Trophoblast cell (in vitro differentiated cells and primary cell): ENCODE data around the gene CHRNB2.
"Not testable (repeated sequence)": the region's sequence is repeated elsewhere in the genome, so short reads cannot be mapped to it uniquely, and the experiment has no call there.

Source experiments
- DNase-seq, 2 donors: peaks; one replicate each; pipeline ENCODE4 v3.0.0-alpha.2; 2016
- H2AFZ ChIP-seq: 2 replicates; pipeline ENCODE4 v1.6.1; 2013; ENCODE audit warnings: low read length, moderate library complexity, mild to moderate bottlenecking; ENCODE audit not compliant: insufficient read depth, poor library complexity
- H2AK5ac ChIP-seq: 2 replicates; pipeline ENCODE4 v1.6.1; 2013; ENCODE audit warnings: mild to moderate bottlenecking, low read length
- H2BK120ac ChIP-seq: 2 replicates; pipeline ENCODE4 v1.6.1; 2013; ENCODE audit warnings: low read length, mild to moderate bottlenecking, moderate library complexity; ENCODE audit not compliant: insufficient read depth, poor library complexity
- H2BK12ac ChIP-seq: 2 replicates; pipeline ENCODE4 v1.6.1; 2013; ENCODE audit warnings: mild to moderate bottlenecking, low read length, moderate library complexity
- H2BK5ac ChIP-seq: 2 replicates; pipeline ENCODE4 v1.6.1; 2013; ENCODE audit warnings: low read length, low read depth, moderate library complexity, mild to moderate bottlenecking; ENCODE audit not compliant: poor library complexity
- H3K14ac ChIP-seq: 2 replicates; pipeline ENCODE4 v1.6.1; 2013; ENCODE audit warnings: mild to moderate bottlenecking, low read length
- H3K18ac ChIP-seq: 2 replicates; pipeline ENCODE4 v1.6.1; 2013; ENCODE audit warnings: mild to moderate bottlenecking, low read length
- H3K23ac ChIP-seq: 2 replicates; pipeline ENCODE4 v1.6.1; 2013; ENCODE audit warnings: low read length
- H3K27ac ChIP-seq: 2 replicates; pipeline ENCODE4 v1.5.1; 2013; ENCODE audit warnings: low read depth, mild to moderate bottlenecking, inconsistent platforms, low read length, moderate library complexity
- H3K27me3 ChIP-seq: 2 replicates; pipeline ENCODE4 v1.6.1; 2013; ENCODE audit warnings: inconsistent platforms, mild to moderate bottlenecking, low read length, moderate library complexity; ENCODE audit not compliant: insufficient read depth
- H3K36me3 ChIP-seq, 2 experiments: 1 replicate in 1 of 2; 2 replicates in 1 of 2; pipeline ENCODE4 v1.6.1; 2013; ENCODE audit warnings: low read length in 2 of 2, mild to moderate bottlenecking in 2 of 2, moderate library complexity in 1 of 2; ENCODE audit not compliant: insufficient read depth in 2 of 2, control insufficient read depth in 1 of 2
- H3K4ac ChIP-seq: 2 replicates; pipeline ENCODE4 v1.6.1; 2013; ENCODE audit warnings: low read depth, mild to moderate bottlenecking, low read length, moderate library complexity
- H3K4me1 ChIP-seq, 2 experiments: 1 replicate in 1 of 2; 2 replicates in 1 of 2; pipeline ENCODE4 v1.6.1; 2013; ENCODE audit warnings: low read length in 2 of 2, mild to moderate bottlenecking in 2 of 2, moderate library complexity in 1 of 2; ENCODE audit not compliant: insufficient read depth in 2 of 2, control insufficient read depth in 1 of 2
- H3K4me2 ChIP-seq: 2 replicates; pipeline ENCODE4 v1.6.1; 2013; ENCODE audit warnings: inconsistent platforms, mild to moderate bottlenecking, low read length, moderate library complexity
- H3K4me3 ChIP-seq: 2 replicates; pipeline ENCODE4 v1.5.1; 2013; ENCODE audit warnings: mild to moderate bottlenecking, low read depth, low read length, inconsistent platforms
- H3K79me1 ChIP-seq: one replicate; pipeline ENCODE4 v1.6.1; 2013; ENCODE audit warnings: low read length
- H3K79me2 ChIP-seq: 2 replicates; pipeline ENCODE4 v1.6.1; 2013; ENCODE audit warnings: low read length, mild to moderate bottlenecking; ENCODE audit not compliant: control insufficient read depth, insufficient read depth, poor library complexity
- H3K9ac ChIP-seq: 2 replicates; pipeline ENCODE4 v1.6.1; 2013; ENCODE audit warnings: mild to moderate bottlenecking, low read length
- H3K9me3 ChIP-seq: 2 replicates; pipeline ENCODE4 v1.6.1; 2013; ENCODE audit warnings: low read depth, mild to moderate bottlenecking, control low read depth, inconsistent platforms, low read length; ENCODE audit not compliant: insufficient read depth
- H4K12ac ChIP-seq: 2 replicates; pipeline ENCODE4 v1.6.1; 2013; ENCODE audit warnings: low read depth, mild to moderate bottlenecking, low read length, moderate library complexity
- H4K8ac ChIP-seq: 2 replicates; pipeline ENCODE4 v1.6.1; 2013; ENCODE audit warnings: low read depth, mild to moderate bottlenecking, low read length, moderate library complexity
- H4K91ac ChIP-seq: one replicate; pipeline ENCODE4 v1.6.1; 2013; ENCODE audit warnings: low read depth, mild to moderate bottlenecking, low read length, moderate library complexity
- WGBS: extraction: QIAGEN DNeasy Blood & Tissue Kit; methylation state at CpG from one replicate; pipeline ENCODE4 v1.1.7; 2013; ENCODE audit warnings: missing lambda C conversion rate; ENCODE audit not compliant: insufficient read length, insufficient coverage; ENCODE audit errors: extremely low coverage; 5-methylcytosine and 5-hydroxymethylcytosine counted together

CHRNB2 gene

GRCh38 chr1:154524881-154525280 is 42.7 kb upstream of the CHRNB2 start:
- no peak overlapping the region for H3K23ac ChIP-seq
- no peak overlapping the region for H4K12ac ChIP-seq
- no peaks in the 10 kb centered on the region for H3K36me3 ChIP-seq
- peaks cover 4% of the 10 kb centered on the region for H3K27me3 ChIP-seq
- no peak for DNase-seq
- H3K27ac ChIP-seq: no peak overlapping the region
- no peaks in the 10 kb centered on the region for H3K79me2 ChIP-seq
- H4K8ac ChIP-seq: no peak overlapping the region
- no peak overlapping the region for H3K14ac ChIP-seq
- H2BK5ac ChIP-seq: no peak overlapping the region
- H3K4me1 ChIP-seq: peaks cover 3 to 4% of the 10 kb centered on the region in 2 experiments
- H2BK12ac ChIP-seq: no peak overlapping the region
- no peak overlapping the region for H2BK120ac ChIP-seq
- no peak overlapping the region for H3K4ac ChIP-seq
- H3K9me3 ChIP-seq: no peaks in the 10 kb centered on the region
- no peak overlapping the region for H4K91ac ChIP-seq
- H3K4me3 ChIP-seq: no peak overlapping the region
- H3K4me2 ChIP-seq: no peak overlapping the region
- H3K18ac ChIP-seq: no peak overlapping the region
- no peak overlapping the region for H3K9ac ChIP-seq
- no peaks in the 10 kb centered on the region for H3K79me1 ChIP-seq
- no peak overlapping the region for H2AK5ac ChIP-seq
- no peak overlapping the region for H2AFZ ChIP-seq

GRCh38 chr1:154527192-154527591 is 40.4 kb upstream of the CHRNB2 start:
- H3K23ac ChIP-seq: no peak overlapping the region
- H2BK12ac ChIP-seq: no peak overlapping the region
- H2BK120ac ChIP-seq: no peak overlapping the region
- no peak overlapping the region for H2AFZ ChIP-seq
- H3K36me3 ChIP-seq: no peaks in the 10 kb centered on the region
- H3K27ac ChIP-seq: no peak overlapping the region
- no peaks in the 10 kb centered on the region for H3K27me3 ChIP-seq
- H3K18ac ChIP-seq: no peak overlapping the region
- H4K8ac ChIP-seq: no peak overlapping the region
- no peaks in the 10 kb centered on the region for H3K79me1 ChIP-seq
- no peak overlapping the region for H3K4me2 ChIP-seq
- no peak overlapping the region for H2BK5ac ChIP-seq
- H3K4me3 ChIP-seq: no peak overlapping the region
- H3K4me1 ChIP-seq: peaks cover 3 to 4% of the 10 kb centered on the region in 2 experiments
- H3K4ac ChIP-seq: no peak overlapping the region
- H3K79me2 ChIP-seq: no peaks in the 10 kb centered on the region
- H3K14ac ChIP-seq: no peak overlapping the region
- H2AK5ac ChIP-seq: no peak overlapping the region
- H4K91ac ChIP-seq: no peak overlapping the region
- DNase-seq: no peak
- H3K9ac ChIP-seq: no peak overlapping the region
- H3K9me3 ChIP-seq: peaks cover 3% of the 10 kb centered on the region
- no peak overlapping the region for H4K12ac ChIP-seq
- no CpG with 5 or more reads among the region's 6 CpGs for WGBS

DNA sequence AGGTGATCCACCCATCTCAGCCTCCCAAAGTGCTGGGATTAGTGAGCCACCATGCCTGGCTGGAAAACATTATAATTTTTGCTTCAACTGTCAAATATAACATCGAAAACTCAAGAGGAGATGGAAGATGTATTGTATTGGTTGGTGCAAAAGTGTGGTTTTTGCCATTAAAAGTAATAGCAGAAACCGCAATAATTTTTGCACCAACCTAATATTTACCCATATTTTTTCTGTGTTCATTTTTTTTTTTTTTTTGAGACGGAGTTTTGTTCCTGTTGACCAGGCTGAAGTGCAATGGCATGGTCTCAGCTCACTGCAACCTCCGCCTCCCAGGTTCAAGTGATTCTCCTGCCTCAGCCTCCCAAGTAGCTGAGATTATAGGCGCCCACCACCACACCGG is 38.3 kb upstream of the CHRNB2 start:
- no peak overlapping the region for H2AK5ac ChIP-seq
- H2BK5ac ChIP-seq: no peak overlapping the region
- H2BK120ac ChIP-seq: no peak overlapping the region
- H2BK12ac ChIP-seq: no peak overlapping the region
- no peak overlapping the region for H3K23ac ChIP-seq
- WGBS: no CpG with 5 or more reads among the region's 6 CpGs
- no peak overlapping the region for H3K4me2 ChIP-seq
- H3K14ac ChIP-seq: no peak overlapping the region
- peaks cover 3 to 4% of the 10 kb centered on the region in 2 experiments for H3K4me1 ChIP-seq
- H3K36me3 ChIP-seq: no peaks in the 10 kb centered on the region
- peaks cover 5% of the 10 kb centered on the region for H3K9me3 ChIP-seq
- no peaks in the 10 kb centered on the region for H3K27me3 ChIP-seq
- no peak overlapping the region for H3K9ac ChIP-seq
- no peak for DNase-seq
- no peak overlapping the region for H4K91ac ChIP-seq
- no peak overlapping the region for H4K12ac ChIP-seq
- H3K79me2 ChIP-seq: no peaks in the 10 kb centered on the region
- H3K18ac ChIP-seq: no peak overlapping the region
- no peak overlapping the region for H3K4me3 ChIP-seq
- no peak overlapping the region for H4K8ac ChIP-seq
- no peak overlapping the region for H3K27ac ChIP-seq
- H2AFZ ChIP-seq: no peak overlapping the region
- no peaks in the 10 kb centered on the region for H3K79me1 ChIP-seq
- H3K4ac ChIP-seq: no peak overlapping the region

DNA sequence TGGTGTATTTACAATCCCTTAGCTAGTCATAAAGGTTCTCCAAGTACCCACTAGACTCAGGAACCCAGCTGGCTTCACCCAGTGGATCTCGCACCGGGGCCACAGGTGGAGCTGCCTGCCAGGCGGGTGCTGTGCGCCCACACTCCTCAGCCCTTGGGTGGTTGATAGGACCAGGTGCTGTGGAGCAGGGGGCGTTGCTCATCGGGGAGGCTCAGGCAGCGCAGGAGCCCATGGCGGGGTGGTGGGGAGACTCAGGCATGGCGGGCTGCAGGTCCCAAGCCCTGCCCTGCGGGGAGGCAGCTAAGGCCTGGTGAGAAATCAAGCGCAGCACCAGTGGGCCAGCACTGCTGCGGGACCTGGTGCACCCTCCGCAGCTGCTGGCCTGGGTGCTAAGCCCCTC is 35.6 kb upstream of the CHRNB2 start:
- not testable (repeated sequence) for H3K4me1 ChIP-seq, H2BK120ac ChIP-seq, DNase-seq, H3K23ac ChIP-seq, H4K12ac ChIP-seq, H3K79me2 ChIP-seq, H3K36me3 ChIP-seq, H3K4me3 ChIP-seq, H3K9ac ChIP-seq, H3K4me2 ChIP-seq, H2BK5ac ChIP-seq, H3K79me1 ChIP-seq, H2AFZ ChIP-seq, H4K91ac ChIP-seq, H3K14ac ChIP-seq, H4K8ac ChIP-seq, H2AK5ac ChIP-seq, H3K18ac ChIP-seq, H3K4ac ChIP-seq, H3K27ac ChIP-seq, H3K27me3 ChIP-seq, H3K9me3 ChIP-seq, H2BK12ac ChIP-seq
- no CpG with 5 or more reads among the region's 13 CpGs for WGBS
